WTC11 (cell line): ENCODE measurements around the gene CCDC170. TPM values are rescaled to one million over a fixed set of nuclear protein-coding genes. Genes with fewer than 3 reads are reported as not detected.

ENCODE experiments used
- ATAC-seq: fragments of 200-7000 bp; cut with Tn5 transposase; 2 replicates; pipeline ENCODE4 v1.10.0; 2021; ENCODE audit warnings: mild to moderate bottlenecking, moderate library complexity
- CTCF ChIA-PET: fragments of 300-600 bp; sonication (Branson Sonifier 250); formaldehyde crosslinking; loops from one replicate; lab custom pipeline; 2021; ENCODE audit warnings: antibody characterized with exemption; lab: Charles Lee
- POLR2A ChIA-PET: fragments of 350-600 bp; sonication (Branson Sonifier 250); formaldehyde crosslinking; loops from one replicate; lab custom pipeline; 2021; ENCODE audit warnings: antibody characterized with exemption; lab: Charles Lee
- DNase-seq: peaks from one replicate; pipeline ENCODE4 v3.0.0; 2021; ENCODE audit warnings: low spot score
- H3K27ac Mint-ChIP-seq: 2 replicates; pipeline ENCODE4 v1.8.0; 2021; ENCODE audit warnings: mixed read lengths
- H3K27me3 Mint-ChIP-seq: 2 replicates; pipeline ENCODE4 v1.8.0; 2021; ENCODE audit warnings: low read depth, mild to moderate bottlenecking, moderate library complexity, mixed read lengths
- H3K36me3 Mint-ChIP-seq: 2 replicates; pipeline ENCODE4 v1.8.0; 2021; ENCODE audit warnings: mixed read lengths
- H3K4me1 Mint-ChIP-seq: 2 replicates; pipeline ENCODE4 v1.8.0; 2022; ENCODE audit warnings: mixed read lengths
- H3K4me3 Mint-ChIP-seq: 2 replicates; pipeline ENCODE4 v1.8.0; 2021; ENCODE audit warnings: mild to moderate bottlenecking, moderate library complexity, mixed read lengths
- H3K9me3 Mint-ChIP-seq: 2 replicates; pipeline ENCODE4 v1.8.0; 2021; ENCODE audit warnings: mixed read lengths
- ERG ChIP-seq: fragments of 250-450 bp; sonication (Bioruptor Pico); IDR thresholded peaks from 2 replicates; pipeline ENCODE4 v1.8.0; 2021; ENCODE audit warnings: mild to moderate bottlenecking
- FOXK1 ChIP-seq: sonication (generic); formaldehyde crosslinking; IDR thresholded peaks from 2 replicates; pipeline ENCODE4 v1.8.0; 2022; ENCODE audit warnings: mild to moderate bottlenecking, moderate library complexity, missing genetic modification reagents
- HMGA2 ChIP-seq: fragments of 250-450 bp; sonication (Bioruptor Pico); IDR thresholded peaks from 2 replicates; pipeline ENCODE4 v1.4.0; 2021; ENCODE audit warnings: mild to moderate bottlenecking, moderate library complexity
- NFATC4 ChIP-seq: fragments of 250-450 bp; sonication (Bioruptor Pico); IDR thresholded peaks from 2 replicates; pipeline ENCODE4 v1.9.0; 2021; ENCODE audit warnings: mild to moderate bottlenecking
- NR1H2 ChIP-seq: sonication (generic); formaldehyde crosslinking; IDR thresholded peaks from 2 replicates; pipeline ENCODE4 v1.9.0; 2021; ENCODE audit warnings: mild to moderate bottlenecking, moderate library complexity, missing genetic modification reagents
- PRDM15 ChIP-seq: sonication (generic); formaldehyde crosslinking; IDR thresholded peaks from 2 replicates; pipeline ENCODE4 v1.8.0; 2022; ENCODE audit warnings: missing genetic modification reagents
- PRRX2 ChIP-seq: fragments of 250-450 bp; sonication (Bioruptor Pico); IDR thresholded peaks from 2 replicates; pipeline ENCODE4 v1.8.0; 2021; ENCODE audit warnings: mild to moderate bottlenecking
- total RNA-seq: library from RNA; stranded (reverse); gene quantifications from 3 replicates; pipeline ENCODE4 v1.2.3, GENCODE V29; 2021
- TF ChIP-seq, protein P1 (sequence below): sonication (generic); formaldehyde crosslinking; IDR thresholded peaks from 2 replicates; pipeline ENCODE4 v1.8.0; 2023; ENCODE audit warnings: missing genetic modification reagents, mild to moderate bottlenecking, borderline replicate concordance
- TF ChIP-seq, protein P2 (sequence below): sonication (generic); formaldehyde crosslinking; IDR thresholded peaks from 2 replicates; pipeline ENCODE4 v1.8.1; 2022; ENCODE audit warnings: missing genetic modification reagents, borderline replicate concordance
- TF ChIP-seq, protein P3 (sequence below): sonication (generic); formaldehyde crosslinking; conservative IDR thresholded peaks from 2 replicates; pipeline ENCODE4 v1.8.1; 2023; ENCODE audit warnings: mild to moderate bottlenecking, low read depth, missing genetic modification reagents, moderate library complexity

The CCDC170 gene
- total RNA-seq, 1 experiment from 2014 or later, result 0.26 TPM

DNA sequence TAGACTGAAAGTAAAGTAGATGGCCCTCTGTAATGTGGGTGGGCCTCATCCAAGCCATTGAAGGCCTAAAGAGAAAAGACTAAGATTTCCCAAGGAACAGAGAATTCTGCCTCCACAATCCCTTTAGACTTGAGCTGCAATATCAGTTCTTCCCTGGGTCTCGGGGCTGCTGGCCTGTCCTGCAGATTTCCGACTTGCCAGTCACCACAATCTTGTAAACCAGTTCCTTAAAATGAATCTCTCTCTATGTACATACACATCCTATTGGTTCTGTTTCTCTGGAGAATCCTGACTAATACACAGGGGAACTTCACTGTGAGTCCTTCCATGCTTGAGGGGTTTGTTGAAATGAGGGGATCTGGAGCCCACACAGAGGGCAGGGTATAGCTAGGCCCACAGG, 12.9 kb downstream of the CCDC170 start:
- DNase-seq, result no peak
- H3K36me3 Mint-ChIP-seq, result no peaks in the 10 kb centered on the region
- ATAC-seq, result no peak
- no peak overlapping the region for H3K4me3 Mint-ChIP-seq
- no peak for TF ChIP-seq FOXK1 (CRISPR knock-in tag)
- no peaks in the 10 kb centered on the region; the same call in 1 of the 2 replicates for H3K9me3 Mint-ChIP-seq
- H3K27ac Mint-ChIP-seq, result peak overlapping the region; percentile 14; the same call in 1 of the 2 replicates
- peaks cover 26% of the 10 kb centered on the region for H3K4me1 Mint-ChIP-seq
- ChIA-PET POLR2A (no interaction called here), CTCF (interaction anchor here (0.8 kb wide), 1 partner anchor 141 kb away, joined by 3 read pairs; no protein-coding TSS in a partner anchor)
- no peaks in the 10 kb centered on the region; the same call in 1 of the 2 replicates for H3K27me3 Mint-ChIP-seq

DNA sequence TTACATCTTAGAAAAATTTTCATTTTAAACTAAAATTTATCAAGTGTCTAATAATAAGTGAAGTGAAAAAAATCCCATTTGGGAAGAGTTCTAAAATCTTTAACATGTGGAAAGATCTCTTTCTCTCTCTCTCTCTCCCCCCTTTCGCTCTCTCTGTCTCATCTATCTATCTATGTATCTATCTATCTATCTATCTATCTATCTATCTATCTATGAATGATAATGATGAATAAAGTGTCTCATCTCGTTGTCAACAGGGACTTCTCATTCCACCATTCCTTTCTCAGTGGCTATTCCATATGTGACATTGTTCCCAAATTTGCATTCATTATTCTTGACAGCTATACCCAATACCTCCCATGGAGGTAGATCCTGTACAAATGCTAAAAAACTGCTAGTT, 15.2 kb downstream of the CCDC170 start:
- Mint-ChIP-seq H3K36me3 (no peaks in the 10 kb centered on the region), H3K9me3 (no peaks in the 10 kb centered on the region), H3K27ac (no peak overlapping the region), H3K4me3 (no peak overlapping the region), H3K4me1 (peaks cover 24% of the 10 kb centered on the region), H3K27me3 (no peaks in the 10 kb centered on the region)
- ChIA-PET CTCF (no interaction called here), POLR2A (no interaction called here)
- no peak for ATAC-seq
- TF ChIP-seq PRDM15 (CRISPR knock-in tag), result no peak
- TF ChIP-seq, protein P1, sequence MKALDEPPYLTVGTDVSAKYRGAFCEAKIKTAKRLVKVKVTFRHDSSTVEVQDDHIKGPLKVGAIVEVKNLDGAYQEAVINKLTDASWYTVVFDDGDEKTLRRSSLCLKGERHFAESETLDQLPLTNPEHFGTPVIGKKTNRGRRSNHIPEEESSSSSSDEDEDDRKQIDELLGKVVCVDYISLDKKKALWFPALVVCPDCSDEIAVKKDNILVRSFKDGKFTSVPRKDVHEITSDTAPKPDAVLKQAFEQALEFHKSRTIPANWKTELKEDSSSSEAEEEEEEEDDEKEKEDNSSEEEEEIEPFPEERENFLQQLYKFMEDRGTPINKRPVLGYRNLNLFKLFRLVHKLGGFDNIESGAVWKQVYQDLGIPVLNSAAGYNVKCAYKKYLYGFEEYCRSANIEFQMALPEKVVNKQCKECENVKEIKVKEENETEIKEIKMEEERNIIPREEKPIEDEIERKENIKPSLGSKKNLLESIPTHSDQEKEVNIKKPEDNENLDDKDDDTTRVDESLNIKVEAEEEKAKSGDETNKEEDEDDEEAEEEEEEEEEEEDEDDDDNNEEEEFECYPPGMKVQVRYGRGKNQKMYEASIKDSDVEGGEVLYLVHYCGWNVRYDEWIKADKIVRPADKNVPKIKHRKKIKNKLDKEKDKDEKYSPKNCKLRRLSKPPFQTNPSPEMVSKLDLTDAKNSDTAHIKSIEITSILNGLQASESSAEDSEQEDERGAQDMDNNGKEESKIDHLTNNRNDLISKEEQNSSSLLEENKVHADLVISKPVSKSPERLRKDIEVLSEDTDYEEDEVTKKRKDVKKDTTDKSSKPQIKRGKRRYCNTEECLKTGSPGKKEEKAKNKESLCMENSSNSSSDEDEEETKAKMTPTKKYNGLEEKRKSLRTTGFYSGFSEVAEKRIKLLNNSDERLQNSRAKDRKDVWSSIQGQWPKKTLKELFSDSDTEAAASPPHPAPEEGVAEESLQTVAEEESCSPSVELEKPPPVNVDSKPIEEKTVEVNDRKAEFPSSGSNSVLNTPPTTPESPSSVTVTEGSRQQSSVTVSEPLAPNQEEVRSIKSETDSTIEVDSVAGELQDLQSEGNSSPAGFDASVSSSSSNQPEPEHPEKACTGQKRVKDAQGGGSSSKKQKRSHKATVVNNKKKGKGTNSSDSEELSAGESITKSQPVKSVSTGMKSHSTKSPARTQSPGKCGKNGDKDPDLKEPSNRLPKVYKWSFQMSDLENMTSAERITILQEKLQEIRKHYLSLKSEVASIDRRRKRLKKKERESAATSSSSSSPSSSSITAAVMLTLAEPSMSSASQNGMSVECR (CRISPR knock-in tag), result no peak
- TF ChIP-seq NFATC4 (CRISPR knock-in tag), result no peak
- TF ChIP-seq, protein P2, sequence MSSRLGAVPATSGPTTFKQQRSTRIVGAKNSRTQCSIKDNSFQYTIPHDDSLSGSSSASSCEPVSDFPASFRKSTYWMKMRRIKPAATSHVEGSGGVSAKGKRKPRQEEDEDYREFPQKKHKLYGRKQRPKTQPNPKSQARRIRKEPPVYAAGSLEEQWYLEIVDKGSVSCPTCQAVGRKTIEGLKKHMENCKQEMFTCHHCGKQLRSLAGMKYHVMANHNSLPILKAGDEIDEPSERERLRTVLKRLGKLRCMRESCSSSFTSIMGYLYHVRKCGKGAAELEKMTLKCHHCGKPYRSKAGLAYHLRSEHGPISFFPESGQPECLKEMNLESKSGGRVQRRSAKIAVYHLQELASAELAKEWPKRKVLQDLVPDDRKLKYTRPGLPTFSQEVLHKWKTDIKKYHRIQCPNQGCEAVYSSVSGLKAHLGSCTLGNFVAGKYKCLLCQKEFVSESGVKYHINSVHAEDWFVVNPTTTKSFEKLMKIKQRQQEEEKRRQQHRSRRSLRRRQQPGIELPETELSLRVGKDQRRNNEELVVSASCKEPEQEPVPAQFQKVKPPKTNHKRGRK (CRISPR knock-in tag), result no peak
- TF ChIP-seq HMGA2 (CRISPR knock-in tag), result no peak
- TF ChIP-seq, protein P3, sequence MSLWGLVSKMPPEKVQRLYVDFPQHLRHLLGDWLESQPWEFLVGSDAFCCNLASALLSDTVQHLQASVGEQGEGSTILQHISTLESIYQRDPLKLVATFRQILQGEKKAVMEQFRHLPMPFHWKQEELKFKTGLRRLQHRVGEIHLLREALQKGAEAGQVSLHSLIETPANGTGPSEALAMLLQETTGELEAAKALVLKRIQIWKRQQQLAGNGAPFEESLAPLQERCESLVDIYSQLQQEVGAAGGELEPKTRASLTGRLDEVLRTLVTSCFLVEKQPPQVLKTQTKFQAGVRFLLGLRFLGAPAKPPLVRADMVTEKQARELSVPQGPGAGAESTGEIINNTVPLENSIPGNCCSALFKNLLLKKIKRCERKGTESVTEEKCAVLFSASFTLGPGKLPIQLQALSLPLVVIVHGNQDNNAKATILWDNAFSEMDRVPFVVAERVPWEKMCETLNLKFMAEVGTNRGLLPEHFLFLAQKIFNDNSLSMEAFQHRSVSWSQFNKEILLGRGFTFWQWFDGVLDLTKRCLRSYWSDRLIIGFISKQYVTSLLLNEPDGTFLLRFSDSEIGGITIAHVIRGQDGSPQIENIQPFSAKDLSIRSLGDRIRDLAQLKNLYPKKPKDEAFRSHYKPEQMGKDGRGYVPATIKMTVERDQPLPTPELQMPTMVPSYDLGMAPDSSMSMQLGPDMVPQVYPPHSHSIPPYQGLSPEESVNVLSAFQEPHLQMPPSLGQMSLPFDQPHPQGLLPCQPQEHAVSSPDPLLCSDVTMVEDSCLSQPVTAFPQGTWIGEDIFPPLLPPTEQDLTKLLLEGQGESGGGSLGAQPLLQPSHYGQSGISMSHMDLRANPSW (CRISPR knock-in tag), result no peak
- no peak for TF ChIP-seq ERG (CRISPR knock-in tag)
- TF ChIP-seq PRRX2 (CRISPR knock-in tag), result no peak
- no peak for TF ChIP-seq NR1H2 (CRISPR knock-in tag)
- DNase-seq, result no peak
